GM19467 (cell line): ENCODE results near the gene DHX34.
"Not testable (repeated sequence)": the region's sequence is repeated elsewhere in the genome, so short reads cannot be mapped to it uniquely, and the experiment has no call there.

Source experiments
- ATAC-seq: cut with Tn5 transposase; IDR thresholded peaks from one replicate; pipeline ENCODE4 v1.9.1; 2021; ENCODE audit warnings: mild to moderate bottlenecking, moderate library complexity; ENCODE audit not compliant: unreplicated experiment

The DHX34 gene

GRCh38 chr19:47348819-47349795 is at the start of gene DHX34:
Gene DHX34, plus strand, starts transcription at chr19:47349315. Its CDS starts 3,716 bp downstream, at chr19:47353031.
- peak; percentile 91 for ATAC-seq

GRCh38 chr19:47300867-47301266 is 48.2 kb upstream of the DHX34 start:
- ATAC-seq, result not testable (repeated sequence)

- no peak for ATAC-seq
Observed at GRCh38 chr19:47302249-47302648, 46.9 kb upstream of the DHX34 start.

GRCh38 chr19:47303966-47304365 is 45.1 kb upstream of the DHX34 start:
- ATAC-seq, result no peak

- no peak for ATAC-seq
Observed at GRCh38 chr19:47305309-47305751, 43.8 kb upstream of the DHX34 start.

- ATAC-seq, result no peak
Observed at GRCh38 chr19:47306303-47306702, 42.8 kb upstream of the DHX34 start.

- no peak for ATAC-seq
Observed at GRCh38 chr19:47309038-47309437, 40.1 kb upstream of the DHX34 start.

GRCh38 chr19:47309608-47310007 is 39.5 kb upstream of the DHX34 start, which contains the start of gene C5AR1:
Gene C5AR1, plus strand, starts transcription at chr19:47309861. Its CDS starts 35 bp downstream, at chr19:47309896.
- ATAC-seq, result no peak

GRCh38 chr19:47310323-47310722 is 38.8 kb upstream of the DHX34 start:
- ATAC-seq, result no peak

- no peak for ATAC-seq
Observed at GRCh38 chr19:47310819-47311218, 38.3 kb upstream of the DHX34 start.

- ATAC-seq, result no peak
Observed at GRCh38 chr19:47312366-47313006, 36.6 kb upstream of the DHX34 start.

GRCh38 chr19:47313754-47314295 is 35.3 kb upstream of the DHX34 start:
- ATAC-seq, result no peak

- no peak for ATAC-seq
Observed at GRCh38 chr19:47315125-47315821, 33.8 kb upstream of the DHX34 start.

- ATAC-seq, result no peak
Observed at GRCh38 chr19:47316513-47316912, 32.6 kb upstream of the DHX34 start.

GRCh38 chr19:47319923-47320871 is 28.9 kb upstream of the DHX34 start:
- no peak for ATAC-seq

- ATAC-seq, result no peak
Observed at GRCh38 chr19:47321630-47322029, 27.5 kb upstream of the DHX34 start.

- ATAC-seq, result no peak
Observed at GRCh38 chr19:47322058-47322457, 27.1 kb upstream of the DHX34 start.

- ATAC-seq, result no peak
Observed at GRCh38 chr19:47323409-47323808, 25.7 kb upstream of the DHX34 start.

- ATAC-seq, result no peak
Observed at GRCh38 chr19:47323872-47324271, 25.2 kb upstream of the DHX34 start.

GRCh38 chr19:47324502-47324901 is 24.6 kb upstream of the DHX34 start:
- no peak for ATAC-seq
